AG04449 (cell line): ENCODE results near the gene WWC2.
"Not testable (repeated sequence)": the region's sequence is repeated elsewhere in the genome, so short reads cannot be mapped to it uniquely, and the experiment has no call there.

Experiments used
- CTCF ChIA-PET: fragments of 350-600 bp; formaldehyde crosslinking; extraction: SDS; loops from one replicate; lab custom pipeline; 2021; ENCODE audit warnings: antibody characterized with exemption; lab: Yijun Ruan, JAX
- POLR2A ChIA-PET: fragments of 400-600, 350-600 bp; formaldehyde crosslinking; extraction: SDS; loops from one replicate; lab custom pipeline; 2020; ENCODE audit warnings: antibody characterized with exemption, inconsistent platforms; lab: Yijun Ruan, JAX
- DNase-seq: peaks from one replicate; pipeline ENCODE4 v3.0.0-alpha.2; 2010; ENCODE audit warnings: low read depth, low spot score
- H3K4me3 ChIP-seq: 2 replicates; pipeline ENCODE4 v1.5.1; 2011; ENCODE audit warnings: low read depth, mild to moderate bottlenecking, control low read depth, low read length
- CTCF ChIP-seq: IDR thresholded peaks from one replicate; pipeline ENCODE4 v1.5.1; 2011; ENCODE audit warnings: mild to moderate bottlenecking, moderate library complexity, low read length, control low read depth, inconsistent platforms; ENCODE audit not compliant: insufficient read depth; ENCODE audit errors: missing control alignments

WWC2 gene

GRCh38 chr4:183106839-183107238 lies 7.8 kb downstream of the WWC2 start:
- no peak overlapping the region for H3K4me3 ChIP-seq
- CTCF ChIA-PET: interaction anchor here (1.8 to 3.3 kb wide), 3 partner anchors 9 to 156 kb away, joined by 5 to 14 read pairs (median 9); no protein-coding TSS in a partner anchor
- TF ChIP-seq CTCF: peak; percentile 8
- POLR2A ChIA-PET: no interaction called here
- no peak for DNase-seq

GRCh38 chr4:183107891-183108459 lies 8.9 kb downstream of the WWC2 start:
- POLR2A ChIA-PET: interaction anchor here (1.0 kb wide), 1 partner anchor 33 kb away, joined by 3 read pairs; no protein-coding TSS in a partner anchor

GRCh38 chr4:183110244-183110643 lies 11.2 kb downstream of the WWC2 start:
- CTCF ChIA-PET: interaction anchor here (1.0 to 2.3 kb wide), 5 partner anchors 9 to 172 kb away, joined by 3 to 9 read pairs (median 4); no protein-coding TSS in a partner anchor
- POLR2A ChIA-PET: interaction anchor here (1.3 kb wide), 1 partner anchor 11 kb away, joined by 5 read pairs; the partner anchor contains the start of gene WWC2
- DNase-seq: no peak
- no peak overlapping the region for H3K4me3 ChIP-seq
- TF ChIP-seq CTCF: no peak

More at GRCh38 chr4:183107891-183108459, 8.9 kb downstream of the WWC2 start:
- DNase-seq: no peak
- H3K4me3 ChIP-seq: no peak overlapping the region
- no peak for TF ChIP-seq CTCF
- CTCF ChIA-PET: interaction anchor here (1.1 to 1.8 kb wide), 3 partner anchors 8 to 142 kb away, joined by 3 to 5 read pairs (median 5); no protein-coding TSS in a partner anchor

- CTCF ChIA-PET: interaction anchor here (0.8 to 2.1 kb wide), 3 partner anchors 10 to 139 kb away, joined by 3 to 7 read pairs (median 4); no protein-coding TSS in a partner anchor
These were observed 12.4 kb downstream of the WWC2 start for GRCh38 chr4:183111452-183111885.

GRCh38 chr4:183118141-183118540 lies 19.1 kb downstream of the WWC2 start:
- ChIA-PET CTCF (no interaction called here), POLR2A (interaction anchor here (1.4 kb wide), 2 partner anchors 20 to 23 kb away, joined by 8 to 12 read pairs; partner anchors contain the start of gene WWC2)
- no peak overlapping the region for H3K4me3 ChIP-seq
- no peak for TF ChIP-seq CTCF
- no peak for DNase-seq

More at GRCh38 chr4:183111452-183111885, 12.4 kb downstream of the WWC2 start:
- DNase-seq: no peak
- TF ChIP-seq CTCF: no peak
- POLR2A ChIA-PET: interaction anchor here (1.0 kb wide), 1 partner anchor 13 kb away, joined by 3 read pairs; the partner anchor contains the start of gene WWC2
- H3K4me3 ChIP-seq: no peak overlapping the region

- ChIA-PET POLR2A (interaction anchor here (0.5 to 1.4 kb wide), 3 partner anchors 20 to 51 kb away, joined by 3 to 12 read pairs (median 8); partner anchors contain the start of gene WWC2), CTCF (interaction anchor here (0.7 kb wide), 1 partner anchor 144 kb away, joined by 3 read pairs; no protein-coding TSS in a partner anchor)
- DNase-seq: peak; percentile 52
- no peak for TF ChIP-seq CTCF
- peak overlapping the region; percentile 23; the same call in 1 of the 2 replicates for H3K4me3 ChIP-seq
These were observed 19.5 kb downstream of the WWC2 start for GRCh38 chr4:183118585-183118984.

- CTCF ChIA-PET, DNase-seq, H3K4me3 ChIP-seq, POLR2A ChIA-PET: not testable (repeated sequence)
These were observed 22.6 kb downstream of the WWC2 start for GRCh38 chr4:183121660-183122059.
